KMS-11 (cell line): Measurements from ENCODE around the gene ARHGEF39.

Source experiments
- H2AFZ ChIP-seq: fragments of 200-600 bp; sonication (generic); 2 replicates; pipeline ENCODE4 v1.6.1; 2016; ENCODE audit warnings: antibody characterized with exemption, mixed run types, low read depth
- H3K27ac ChIP-seq: fragments of 200-600 bp; sonication (generic); 2 replicates; pipeline ENCODE4 v1.6.1; 2016; ENCODE audit warnings: mild to moderate bottlenecking, mixed run types
- H3K27me3 ChIP-seq: fragments of 200-600 bp; sonication (generic); 2 replicates; pipeline ENCODE4 v1.6.1; 2017; ENCODE audit warnings: mild to moderate bottlenecking, low read depth, mixed run types, moderate library complexity; ENCODE audit not compliant: insufficient read depth
- H3K36me3 ChIP-seq: fragments of 200-600 bp; sonication (generic); 2 replicates; pipeline ENCODE4 v1.6.1; 2017; ENCODE audit warnings: mild to moderate bottlenecking, mixed run types; ENCODE audit not compliant: insufficient read depth
- H3K4me1 ChIP-seq: fragments of 200-600 bp; sonication (generic); 2 replicates; pipeline ENCODE4 v1.6.1; 2016; ENCODE audit warnings: mild to moderate bottlenecking, low read depth, mixed run types; ENCODE audit not compliant: poor library complexity, severe bottlenecking
- H3K4me2 ChIP-seq: fragments of 200-600 bp; sonication (generic); 2 replicates; pipeline ENCODE4 v1.7.0; 2016; ENCODE audit warnings: mild to moderate bottlenecking, mixed run types
- H3K4me3 ChIP-seq: fragments of 200-600 bp; sonication (generic); IDR thresholded peaks from 2 replicates; pipeline ENCODE4 v1.6.1; 2017; ENCODE audit warnings: low read depth, low read length, mixed read lengths; ENCODE audit not compliant: insufficient read depth
- H3K79me2 ChIP-seq: fragments of 200-600 bp; sonication (generic); 2 replicates; pipeline ENCODE4 v1.6.1; 2016; ENCODE audit warnings: low read depth, mixed run types; ENCODE audit not compliant: insufficient read depth
- H3K9ac ChIP-seq: fragments of 200-600 bp; sonication (generic); 2 replicates; pipeline ENCODE4 v1.6.1; 2016; ENCODE audit warnings: mild to moderate bottlenecking, mixed run types
- H4K20me1 ChIP-seq: fragments of 200-600 bp; sonication (generic); 2 replicates; pipeline ENCODE4 v1.6.1; 2016; ENCODE audit warnings: mild to moderate bottlenecking, mixed run types; ENCODE audit not compliant: insufficient read depth
- TF ChIP-seq, protein P1 (sequence below): fragments of 200-600 bp; sonication (generic); conservative IDR thresholded peaks from 2 replicates; pipeline ENCODE4 v1.6.1; 2017; ENCODE audit warnings: low read depth, mild to moderate bottlenecking, antibody characterized with exemption, low read length, moderate library complexity, mixed read lengths

The ARHGEF39 gene, protein sequence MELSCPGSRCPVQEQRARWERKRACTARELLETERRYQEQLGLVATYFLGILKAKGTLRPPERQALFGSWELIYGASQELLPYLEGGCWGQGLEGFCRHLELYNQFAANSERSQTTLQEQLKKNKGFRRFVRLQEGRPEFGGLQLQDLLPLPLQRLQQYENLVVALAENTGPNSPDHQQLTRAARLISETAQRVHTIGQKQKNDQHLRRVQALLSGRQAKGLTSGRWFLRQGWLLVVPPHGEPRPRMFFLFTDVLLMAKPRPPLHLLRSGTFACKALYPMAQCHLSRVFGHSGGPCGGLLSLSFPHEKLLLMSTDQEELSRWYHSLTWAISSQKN

DNA sequence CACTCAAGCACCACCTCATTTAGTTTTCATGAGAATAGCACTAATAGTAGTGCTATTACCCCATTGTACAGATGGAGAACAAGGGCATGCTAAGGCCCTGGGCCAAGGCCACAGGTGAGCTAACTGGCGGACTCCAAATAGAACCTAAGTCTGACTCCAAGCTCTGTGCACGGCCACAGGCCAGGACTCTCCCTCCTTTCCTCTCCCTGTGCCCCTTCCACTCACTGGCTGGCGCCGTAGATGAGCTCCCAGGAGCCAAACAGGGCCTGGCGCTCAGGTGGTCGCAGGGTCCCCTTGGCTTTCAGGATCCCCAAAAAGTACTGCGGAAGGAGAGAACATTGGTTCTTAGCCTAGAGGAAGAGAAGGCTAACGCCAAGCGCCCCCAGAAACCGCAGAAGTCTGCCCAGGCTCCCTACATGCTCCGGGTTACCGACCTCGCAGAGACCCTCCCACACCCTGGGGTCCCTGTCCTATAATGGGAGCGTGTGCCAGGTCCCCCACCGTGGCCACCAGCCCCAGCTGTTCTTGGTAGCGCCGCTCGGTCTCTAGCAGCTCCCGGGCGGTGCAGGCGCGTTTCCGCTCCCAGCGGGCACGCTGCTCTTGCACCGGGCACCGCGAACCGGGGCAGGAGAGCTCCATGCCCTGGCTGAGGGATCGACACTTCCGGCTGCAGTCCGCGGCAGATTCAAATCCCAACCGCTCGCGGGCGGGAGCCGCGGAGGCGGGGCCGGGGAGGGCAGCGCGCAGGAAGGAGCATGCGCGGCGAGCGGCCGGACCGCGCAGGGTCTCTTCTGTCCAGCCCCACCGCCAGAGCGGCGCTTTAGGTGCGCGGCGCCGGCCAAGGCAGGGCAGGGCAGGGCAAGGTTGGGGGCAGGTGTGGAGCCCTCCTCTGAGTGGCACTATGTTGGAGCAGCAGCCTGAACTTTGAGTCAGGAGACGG is at the start of gene ARHGEF39:
Gene ARHGEF39, minus strand, starts transcription at position 665 of the 940 bp plus-strand sequence. Its CDS starts 26 bp downstream, at position 639.
- TF ChIP-seq, protein P1, sequence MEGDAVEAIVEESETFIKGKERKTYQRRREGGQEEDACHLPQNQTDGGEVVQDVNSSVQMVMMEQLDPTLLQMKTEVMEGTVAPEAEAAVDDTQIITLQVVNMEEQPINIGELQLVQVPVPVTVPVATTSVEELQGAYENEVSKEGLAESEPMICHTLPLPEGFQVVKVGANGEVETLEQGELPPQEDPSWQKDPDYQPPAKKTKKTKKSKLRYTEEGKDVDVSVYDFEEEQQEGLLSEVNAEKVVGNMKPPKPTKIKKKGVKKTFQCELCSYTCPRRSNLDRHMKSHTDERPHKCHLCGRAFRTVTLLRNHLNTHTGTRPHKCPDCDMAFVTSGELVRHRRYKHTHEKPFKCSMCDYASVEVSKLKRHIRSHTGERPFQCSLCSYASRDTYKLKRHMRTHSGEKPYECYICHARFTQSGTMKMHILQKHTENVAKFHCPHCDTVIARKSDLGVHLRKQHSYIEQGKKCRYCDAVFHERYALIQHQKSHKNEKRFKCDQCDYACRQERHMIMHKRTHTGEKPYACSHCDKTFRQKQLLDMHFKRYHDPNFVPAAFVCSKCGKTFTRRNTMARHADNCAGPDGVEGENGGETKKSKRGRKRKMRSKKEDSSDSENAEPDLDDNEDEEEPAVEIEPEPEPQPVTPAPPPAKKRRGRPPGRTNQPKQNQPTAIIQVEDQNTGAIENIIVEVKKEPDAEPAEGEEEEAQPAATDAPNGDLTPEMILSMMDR: no peak
- H3K27ac ChIP-seq: no peak within 1 kb of the TSS
- no peaks in the 10 kb centered on the region for H3K27me3 ChIP-seq
- no peaks in the 10 kb centered on the region for H3K36me3 ChIP-seq
- H2AFZ ChIP-seq: peak within 1 kb of the TSS; percentile 39; the same call in 1 of the 2 replicates
- H3K4me1 ChIP-seq: peaks cover 16% of the 10 kb centered on the region
- peak within 1 kb of the TSS; percentile 51; the same call in 1 of the 2 replicates for H3K9ac ChIP-seq
- H3K79me2 ChIP-seq: no peaks in the 10 kb centered on the region
- H3K4me2 ChIP-seq: peak within 1 kb of the TSS; percentile 60
- no peaks in the 10 kb centered on the region for H4K20me1 ChIP-seq
- H3K4me3 ChIP-seq: no peak within 1 kb of the TSS

DNA sequence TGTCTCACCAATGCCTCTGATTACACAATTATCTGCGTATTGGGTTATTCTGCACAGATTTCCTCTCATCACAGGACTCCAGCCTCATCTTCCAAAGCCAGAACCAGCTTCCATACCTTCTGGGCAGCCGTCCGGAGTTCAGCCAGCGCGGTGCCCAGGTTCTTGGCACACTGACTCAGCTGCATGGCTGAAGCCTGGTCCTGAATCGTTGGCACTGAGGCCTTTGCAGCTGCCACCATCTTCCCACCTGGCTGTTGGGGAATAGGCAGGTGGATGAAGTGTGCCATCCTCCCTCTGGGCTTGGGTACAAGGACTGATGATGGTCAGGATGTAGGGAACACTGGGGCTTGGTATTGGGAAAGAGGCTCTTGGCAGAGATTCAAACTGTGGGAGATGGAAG is 49.1 kb upstream of the ARHGEF39 start:
- Histone ChIP-seq H3K4me2 (no peak overlapping the region), H3K9ac (no peak overlapping the region), H2AFZ (no peak overlapping the region), H3K4me1 (peaks cover 11% of the 10 kb centered on the region), H3K36me3 (peaks cover 3% of the 10 kb centered on the region; the same call in 1 of the 2 replicates), H4K20me1 (no peaks in the 10 kb centered on the region), H3K27ac (no peak overlapping the region), H3K4me3 (no peak overlapping the region), H3K27me3 (no peaks in the 10 kb centered on the region), H3K79me2 (no peaks in the 10 kb centered on the region)
- TF ChIP-seq, protein P1: no peak

DNA sequence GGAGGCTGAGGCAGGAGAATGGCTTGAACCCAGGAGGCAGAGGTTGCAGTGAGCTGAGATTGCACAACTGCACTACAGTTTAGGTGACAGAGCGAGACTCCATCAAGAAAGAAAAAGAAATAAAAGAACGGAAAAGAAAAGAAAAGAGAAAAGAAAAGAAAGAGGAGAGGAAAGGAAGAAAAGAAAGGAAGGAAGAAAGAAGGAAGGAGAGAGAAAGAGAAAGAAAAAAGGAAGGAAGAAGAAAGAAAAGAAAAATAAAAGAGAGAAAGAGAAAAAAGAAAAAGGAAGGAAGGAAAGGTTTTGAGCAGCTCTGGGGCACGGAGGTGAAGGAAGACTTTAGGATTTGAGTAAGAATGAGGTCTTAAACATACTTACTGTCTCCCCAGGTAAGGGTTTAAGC is 48.6 kb upstream of the ARHGEF39 start:
- TF ChIP-seq, protein P1: no peak
- Histone ChIP-seq H4K20me1 (no peaks in the 10 kb centered on the region), H3K4me3 (no peak overlapping the region), H3K4me1 (peaks cover 11% of the 10 kb centered on the region), H3K4me2 (no peak overlapping the region), H3K79me2 (no peaks in the 10 kb centered on the region), H3K36me3 (peaks cover 3% of the 10 kb centered on the region; the same call in 1 of the 2 replicates), H3K9ac (no peak overlapping the region), H2AFZ (no peak overlapping the region), H3K27ac (no peak overlapping the region), H3K27me3 (no peaks in the 10 kb centered on the region)

DNA sequence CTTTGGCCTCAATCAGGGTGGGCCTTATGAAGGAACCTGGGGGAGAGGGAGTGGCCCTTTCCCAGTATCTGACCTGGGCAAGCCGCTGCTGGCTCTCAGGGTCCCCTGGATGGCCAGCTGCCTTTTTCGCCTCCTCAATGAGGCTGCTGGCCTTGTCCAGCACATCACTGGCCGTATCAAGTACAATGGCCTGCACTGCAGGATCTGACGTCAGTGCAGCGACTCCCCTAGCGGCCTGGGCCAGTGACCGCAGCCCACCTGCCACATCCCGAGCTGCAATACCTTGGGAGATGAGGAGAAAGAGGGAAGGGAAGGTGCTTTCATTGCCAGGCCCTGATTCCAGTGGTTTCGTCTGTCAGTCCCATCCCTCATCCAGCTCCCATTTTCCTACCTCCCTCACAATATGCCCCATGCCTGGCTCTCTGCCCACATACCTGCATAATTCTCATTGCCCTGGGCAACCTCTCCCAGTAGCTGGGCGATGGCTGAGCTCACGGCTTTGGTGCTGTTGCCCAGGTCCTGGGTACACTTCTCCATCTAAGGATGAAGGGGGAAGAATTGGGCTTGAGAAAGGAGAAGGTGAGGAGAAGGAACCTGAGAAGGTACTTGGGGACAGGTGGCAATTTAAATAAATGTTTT is 47.9 kb upstream of the ARHGEF39 start:
- Histone ChIP-seq H3K27ac (no peak overlapping the region), H3K79me2 (no peaks in the 10 kb centered on the region), H3K9ac (no peak overlapping the region), H3K27me3 (no peaks in the 10 kb centered on the region), H3K36me3 (peaks cover 3% of the 10 kb centered on the region; the same call in 1 of the 2 replicates), H4K20me1 (no peaks in the 10 kb centered on the region), H3K4me2 (no peak overlapping the region), H2AFZ (no peak overlapping the region), H3K4me3 (no peak overlapping the region), H3K4me1 (peaks cover 11% of the 10 kb centered on the region)
- TF ChIP-seq, protein P1: no peak
